D721Med (cell line): Measurements from ENCODE around the gene SLC39A6.

Experiments used
- DNase-seq: peaks from one replicate; pipeline ENCODE4 v3.0.0; 2011; ENCODE audit warnings: low spot score; ENCODE audit not compliant: insufficient read length
- FAIRE-seq: peaks from 2 replicates; lab custom pipeline; 2011; peaks lifted over from hg19 to GRCh38; lab: Jason Lieb, UNC
- CTCF ChIP-seq: IDR thresholded peaks from 2 replicates; pipeline ENCODE4 v1.5.1; 2012; ENCODE audit warnings: mild to moderate bottlenecking, control low read depth; ENCODE audit not compliant: insufficient read depth; ENCODE audit errors: missing control alignments

The SLC39A6 gene

DNA sequence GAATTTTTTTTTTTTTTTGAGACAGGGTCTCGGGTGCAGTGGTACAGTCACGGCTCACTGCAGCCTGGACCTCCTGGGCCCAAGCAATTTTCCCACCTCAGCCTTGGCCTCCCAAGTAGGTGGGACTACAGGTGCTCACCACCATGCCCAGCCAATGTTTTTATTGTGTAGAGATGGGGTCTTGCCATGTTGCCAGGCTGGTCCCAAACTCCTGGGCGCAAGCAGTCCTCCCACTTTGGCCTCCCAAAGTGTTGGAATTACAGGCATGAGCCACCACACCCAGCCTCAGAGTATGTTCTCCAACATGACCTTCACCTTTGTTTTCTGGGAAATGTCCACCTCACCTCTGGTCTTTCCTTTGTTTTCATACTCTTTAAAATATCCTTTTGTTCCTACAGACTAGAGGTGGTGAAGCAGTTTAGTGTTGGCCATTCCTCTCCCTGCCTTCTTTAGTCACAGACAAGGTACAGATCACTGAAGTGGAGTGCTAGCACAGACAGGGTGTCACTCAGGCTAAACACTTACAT is 38.6 kb upstream of the SLC39A6 start:
- no peak for TF ChIP-seq CTCF
- no peak for FAIRE-seq

GRCh38 chr18:36162981-36163380 is 33.8 kb upstream of the SLC39A6 start:
- DNase-seq (no peak), FAIRE-seq (peak; percentile 25)
- TF ChIP-seq CTCF: no peak

More for the DNA sequence above, 38.6 kb upstream of the SLC39A6 start:
- DNase-seq: no peak

GRCh38 chr18:36160959-36161371 is 31.8 kb upstream of the SLC39A6 start:
- TF ChIP-seq CTCF: no peak
- FAIRE-seq: no peak
- no peak for DNase-seq

GRCh38 chr18:36158266-36158867 is 29.2 kb upstream of the SLC39A6 start:
- DNase-seq (no peak), FAIRE-seq (peak; percentile 35)
- no peak for TF ChIP-seq CTCF

DNA sequence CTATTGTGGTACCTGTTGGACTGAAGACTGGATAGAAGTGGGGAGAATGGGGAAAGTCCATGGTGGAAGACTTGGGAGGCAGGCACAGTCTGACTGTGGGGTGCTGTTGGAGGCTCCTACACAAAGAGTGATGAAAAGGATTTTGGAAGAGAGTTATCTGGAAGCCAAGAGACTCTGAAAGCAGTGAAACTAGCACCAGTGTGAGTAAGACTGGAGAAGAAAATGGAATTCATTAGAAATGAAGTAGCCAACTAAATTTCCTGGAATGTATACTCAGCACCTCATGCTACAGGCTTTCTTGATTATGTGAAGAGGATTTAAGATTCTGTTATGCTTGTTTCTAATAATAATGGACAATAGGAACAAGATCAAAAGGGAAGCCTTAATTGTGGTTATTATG is 28.3 kb upstream of the SLC39A6 start:
- TF ChIP-seq CTCF: no peak
- FAIRE-seq (no peak), DNase-seq (no peak)

DNA sequence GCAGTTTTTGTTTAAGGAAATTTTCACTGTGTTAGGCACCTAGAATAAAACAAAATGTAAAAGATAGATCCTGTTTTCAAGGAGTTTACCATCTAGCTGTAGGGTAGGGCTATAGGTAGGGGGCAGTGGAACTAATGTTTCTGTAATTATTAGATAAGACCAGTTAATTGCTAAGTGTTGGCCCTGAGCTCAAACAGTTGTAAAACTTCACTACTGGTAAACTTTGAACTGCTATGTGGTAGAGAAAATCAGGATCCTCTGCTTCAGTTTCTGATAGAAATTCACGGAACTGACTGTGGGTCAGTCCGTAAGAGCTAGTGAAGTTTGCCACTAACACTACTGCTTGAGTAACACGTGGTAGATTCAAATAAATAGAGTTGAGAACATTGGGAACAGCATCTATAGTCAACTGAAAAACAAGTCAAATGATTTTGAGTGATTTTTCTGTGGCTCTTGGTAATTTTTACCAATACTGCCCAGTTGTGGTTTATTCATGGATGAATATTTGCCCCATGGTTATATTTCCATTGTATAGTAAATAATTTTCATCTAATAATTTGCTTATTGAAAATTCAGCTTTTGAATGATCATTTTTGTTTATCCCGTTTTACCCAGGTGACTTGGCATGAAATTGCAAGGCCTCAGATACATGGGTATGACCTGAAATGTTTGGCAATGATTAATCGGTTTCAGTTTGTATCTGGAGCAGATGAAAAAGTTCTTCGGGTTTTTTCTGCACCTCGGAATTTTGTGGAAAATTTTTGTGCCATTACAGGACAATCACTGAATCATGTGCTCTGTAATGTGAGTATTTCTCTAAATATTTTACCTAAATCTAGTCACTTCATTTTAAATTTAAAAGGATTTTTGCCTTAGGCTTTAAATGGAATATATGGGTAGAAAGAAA is 27.0 kb upstream of the SLC39A6 start:
- FAIRE-seq (peak; percentile 21), DNase-seq (no peak)
- no peak for TF ChIP-seq CTCF
